Testis (tissue), 2 donors: ENCODE data around the gene MAST4.

Source experiments
- CTCF ChIP-seq, 3 experiments: fragments of 450-650 bp in 2 of 3; fragments of 200-600 bp in 1 of 3; sonication (generic) in 1 of 3; IDR thresholded peaks; one replicate each; pipeline ENCODE4 v1.5.1; 2016 to 2019; ENCODE audit warnings: antibody characterized with exemption in 3 of 3, mild to moderate bottlenecking in 2 of 3, moderate library complexity in 1 of 3
- POLR2A ChIP-seq: fragments of 450-650 bp; IDR thresholded peaks from one replicate; pipeline ENCODE4 v1.6.1; 2017; ENCODE audit warnings: antibody characterized with exemption, mild to moderate bottlenecking, moderate library complexity

GRCh38 chr5:66795682-66796081 is 199.5 kb downstream of the MAST4 start:
- TF ChIP-seq CTCF (IDR thresholded peaks at IDR 0.05) (no peak), POLR2A (no peak)
